Adrenal gland (tissue), 12 donors: ENCODE results near the gene NDUFB6. TPM values are rescaled to one million over a fixed set of nuclear protein-coding genes. Genes with fewer than 3 reads are reported as not detected.
"Not testable (repeated sequence)": the region's sequence is repeated elsewhere in the genome, so short reads cannot be mapped to it uniquely, and the experiment has no call there.

ENCODE experiments used
- DNase-seq, 7 donors: peaks; one replicate each; pipeline ENCODE4 v3.0.0-alpha.2; 2019 to 2020
- H3K27ac ChIP-seq, 5 donors: fragments of 200-600 bp; sonication (generic) in 4 of 5; 1 replicate in 3 of 5; 2 replicates in 2 of 5; pipeline versions ENCODE4 v1.5.1 to v1.8.0; 2016 to 2020; ENCODE audit warnings: mild to moderate bottlenecking in 1 of 5
- H3K27me3 ChIP-seq: fragments of 200-600 bp; 2 replicates; pipeline ENCODE4 v1.8.0; 2021
- H3K36me3 ChIP-seq, 2 donors: fragments of 200-600 bp; replicated peaks in 1 of 2; 1 replicate in 1 of 2; 2 replicates in 1 of 2; pipeline versions ENCODE4 v1.5.1 to v1.8.0; 2018 to 2022
- H3K4me1 ChIP-seq, 2 donors: fragments of 200-600 bp; replicated peaks in 1 of 2; 1 replicate in 1 of 2; 2 replicates in 1 of 2; pipeline versions ENCODE4 v1.5.1 to v1.8.0; 2018 to 2021
- H3K4me3 ChIP-seq, 4 donors: fragments of 200-600 bp; sonication (generic) in 3 of 4; one replicate each; pipeline ENCODE4 v1.5.1; 2016 to 2018
- H3K9me3 ChIP-seq, 3 donors: fragments of 200-600 bp; sonication (generic) in 1 of 3; replicated peaks in 1 of 3; 1 replicate in 2 of 3; 2 replicates in 1 of 3; pipeline versions ENCODE4 v1.5.1 to v1.8.0; 2016 to 2021
- CTCF ChIP-seq, 6 experiments: fragments of 450-650 bp in 4 of 6; fragments of 200-600 bp in 2 of 6; sonication (generic) in 1 of 6; IDR thresholded peaks; 1 replicate in 5 of 6; 2 replicates in 1 of 6; pipeline versions ENCODE4 v1.5.1 to v1.8.0; 2016 to 2021; ENCODE audit warnings: antibody characterized with exemption in 6 of 6, mild to moderate bottlenecking in 2 of 6, moderate library complexity in 1 of 6
- POLR2A ChIP-seq, 2 donors: fragments of 450-650 bp; IDR thresholded peaks; one replicate each; pipeline ENCODE4 v1.6.1; 2017; ENCODE audit warnings: antibody characterized with exemption in 2 of 2, mild to moderate bottlenecking in 2 of 2, moderate library complexity in 1 of 2
- WGBS, 4 donors: extraction: QIAGEN DNeasy Blood & Tissue Kit in 2 of 4; methylation state at CpG; one replicate each; pipeline versions ENCODE4 v1.1.5 to v1.1.7; 2013 to 2017; 5-methylcytosine and 5-hydroxymethylcytosine counted together
- intact Hi-C, 2 donors: fragments of 100-400 bp; cut with DNase I; formaldehyde crosslinking; loops; one replicate each; pipeline versions ENCODE4 v1.14.1 to v1.15.0; 2022 to 2023
- polyA plus RNA-seq, 3 donors: library from polyadenylated mRNA; stranded (reverse); fragments of 200-250 nt in 2 of 3; fragments of 350-450 nt in 1 of 3; fragmentation: Illumina TruSeq in 1 of 3; extraction: RNeasy Lipid Tissue Mini Kit (QIAGEN cat#74804) in 1 of 3; gene quantifications; one replicate each; pipeline ENCODE4 v1.2.3, GENCODE V29; 2013 to 2014
- total RNA-seq, 9 donors: library from RNA; depleted of rRNA in 4 of 9; stranded (reverse); fragments of >200 nt in 4 of 9; fragments of 120-200 nt in 1 of 9; fragmentation: NEBNext Ultra II Directional in 1 of 9; extraction: Animal tissue kit (Norgen Biotek cat#: 25700) in 1 of 9; gene quantifications; one replicate each; pipeline versions ENCODE4 v1.1.0 to v1.2.4, GENCODE V29; 2013 to 2023
- donor health status: healthy with polysubstance abuse.
- donor health status: Bipolar disorder and iron deficiency.
- donor health status: DM: yes; HTN: yes; CAD: no.
- donor health status: DM: no; HTN: no; CAD: no.
- donor health status: DM: no; HTN: no; CAD: no.
- donor health status: DM: yes; HTN: yes; CAD: no.

The NDUFB6 gene
- total and polyA plus RNA-seq, 12 donors = 23.2 to 76.9 (median 49.6) TPM

- H3K4me3 ChIP-seq = no peak overlapping the region
- WGBS, 4 donors = 65 to 70% (median 68%) methylated on average over 12 of the region's 12 CpGs
- no peaks in the 10 kb centered on the region for H3K36me3 ChIP-seq
- H3K27ac ChIP-seq = no peak overlapping the region
- no peaks in the 10 kb centered on the region for H3K27me3 ChIP-seq
- intact Hi-C loops = no loop called here
- H3K4me1 ChIP-seq = no peaks in the 10 kb centered on the region
- no peak for DNase-seq
- H3K9me3 ChIP-seq = no peaks in the 10 kb centered on the region
- no peak for TF ChIP-seq POLR2A (IDR thresholded peaks at IDR 0.05)
- TF ChIP-seq CTCF (IDR thresholded peaks at IDR 0.05) = no peak
Observed at GRCh38 chr9:32603914-32604852, 31.2 kb upstream of the NDUFB6 start.

GRCh38 chr9:32599021-32599420 is 26.1 kb upstream of the NDUFB6 start:
- H3K27me3 ChIP-seq, H3K27ac ChIP-seq, H3K36me3 ChIP-seq, H3K9me3 ChIP-seq, intact Hi-C loops, H3K4me3 ChIP-seq, DNase-seq, H3K4me1 ChIP-seq: not testable (repeated sequence)
- 61 to 75% (median 65%) methylated on average over 3 of the region's 3 CpGs for WGBS, 4 donors

GRCh38 chr9:32596936-32597335 is 24.0 kb upstream of the NDUFB6 start:
- Histone ChIP-seq H3K4me3 (no peak overlapping the region), H3K27ac (no peak overlapping the region), H3K4me1 (no peaks in the 10 kb centered on the region), H3K36me3 (no peaks in the 10 kb centered on the region), H3K27me3 (no peaks in the 10 kb centered on the region), H3K9me3 (no peaks in the 10 kb centered on the region)
- intact Hi-C loops = no loop called here
- no peak for DNase-seq
- TF ChIP-seq CTCF (IDR thresholded peaks at IDR 0.05) (no peak), POLR2A (IDR thresholded peaks at IDR 0.05) (no peak)

- WGBS, 4 donors = 53 to 63% (median 59%) methylated on average over 4 of the region's 4 CpGs
- intact Hi-C loops = no loop called here
- Histone ChIP-seq H3K36me3 (no peaks in the 10 kb centered on the region), H3K4me3 (no peak overlapping the region), H3K4me1 (no peaks in the 10 kb centered on the region), H3K9me3 (no peaks in the 10 kb centered on the region), H3K27me3 (no peaks in the 10 kb centered on the region), H3K27ac (no peak overlapping the region)
- DNase-seq = peak in 1 of 7 donors; percentile 4
- no peak for TF ChIP-seq POLR2A (IDR thresholded peaks at IDR 0.05)
- TF ChIP-seq CTCF (IDR thresholded peaks at IDR 0.05) = no peak
Observed at GRCh38 chr9:32596096-32596865, 23.3 kb upstream of the NDUFB6 start.
